ENCODE results near the gene YPEL1. TPM values are rescaled to one million over a fixed set of nuclear protein-coding genes. Genes with fewer than 3 reads are reported as not detected.

The YPEL1 gene
- total RNA-seq, 2 donors from 2014 or later, result 1.6 to 4.4 TPM

DNA sequence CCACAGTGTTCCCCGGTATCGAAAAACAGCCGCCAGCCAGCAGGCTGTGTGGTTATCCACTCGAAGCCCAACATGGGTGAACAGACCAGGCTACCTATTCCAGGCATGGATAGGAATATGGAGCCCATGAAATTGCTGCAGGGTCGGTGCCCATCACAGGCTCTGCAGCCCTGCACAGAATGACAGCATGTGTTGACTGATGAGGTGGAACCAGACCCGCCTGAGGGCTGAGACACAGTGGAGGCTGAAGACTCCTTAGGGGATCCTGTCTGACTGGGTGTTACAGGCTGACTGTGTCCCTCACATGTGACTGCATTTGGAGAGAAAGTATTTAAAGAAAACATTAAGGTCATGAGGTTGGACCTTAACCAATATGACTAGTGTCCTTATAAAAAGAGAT is 6.2 kb upstream of the YPEL1 start:
- WGBS, 2 donors, result 86% methylated on average over 4 to 6 of the region's 6 CpGs
- Histone ChIP-seq H3K4me3 (no peak overlapping the region), H3K36me3 (replicated peaks in 1 of 2; ENCODE audit: insufficient read depth in 1 of 2, low read depth in 2 of 2) (no peaks in the 10 kb centered on the region), H3K4me1 (no peaks in the 10 kb centered on the region), H3K9me3 (no peaks in the 10 kb centered on the region), H3K27me3 (no peaks in the 10 kb centered on the region), H3K27ac (no peak overlapping the region)
- ATAC-seq (no peak), DNase-seq (no peak)
- intact Hi-C loops (cut with DNase I), result no loop called here
- TF ChIP-seq POLR2A (IDR thresholded peaks at IDR 0.05), result no peak
- TF ChIP-seq, protein P1, sequence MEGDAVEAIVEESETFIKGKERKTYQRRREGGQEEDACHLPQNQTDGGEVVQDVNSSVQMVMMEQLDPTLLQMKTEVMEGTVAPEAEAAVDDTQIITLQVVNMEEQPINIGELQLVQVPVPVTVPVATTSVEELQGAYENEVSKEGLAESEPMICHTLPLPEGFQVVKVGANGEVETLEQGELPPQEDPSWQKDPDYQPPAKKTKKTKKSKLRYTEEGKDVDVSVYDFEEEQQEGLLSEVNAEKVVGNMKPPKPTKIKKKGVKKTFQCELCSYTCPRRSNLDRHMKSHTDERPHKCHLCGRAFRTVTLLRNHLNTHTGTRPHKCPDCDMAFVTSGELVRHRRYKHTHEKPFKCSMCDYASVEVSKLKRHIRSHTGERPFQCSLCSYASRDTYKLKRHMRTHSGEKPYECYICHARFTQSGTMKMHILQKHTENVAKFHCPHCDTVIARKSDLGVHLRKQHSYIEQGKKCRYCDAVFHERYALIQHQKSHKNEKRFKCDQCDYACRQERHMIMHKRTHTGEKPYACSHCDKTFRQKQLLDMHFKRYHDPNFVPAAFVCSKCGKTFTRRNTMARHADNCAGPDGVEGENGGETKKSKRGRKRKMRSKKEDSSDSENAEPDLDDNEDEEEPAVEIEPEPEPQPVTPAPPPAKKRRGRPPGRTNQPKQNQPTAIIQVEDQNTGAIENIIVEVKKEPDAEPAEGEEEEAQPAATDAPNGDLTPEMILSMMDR (IDR thresholded peaks at IDR 0.05), result no peak

DNA sequence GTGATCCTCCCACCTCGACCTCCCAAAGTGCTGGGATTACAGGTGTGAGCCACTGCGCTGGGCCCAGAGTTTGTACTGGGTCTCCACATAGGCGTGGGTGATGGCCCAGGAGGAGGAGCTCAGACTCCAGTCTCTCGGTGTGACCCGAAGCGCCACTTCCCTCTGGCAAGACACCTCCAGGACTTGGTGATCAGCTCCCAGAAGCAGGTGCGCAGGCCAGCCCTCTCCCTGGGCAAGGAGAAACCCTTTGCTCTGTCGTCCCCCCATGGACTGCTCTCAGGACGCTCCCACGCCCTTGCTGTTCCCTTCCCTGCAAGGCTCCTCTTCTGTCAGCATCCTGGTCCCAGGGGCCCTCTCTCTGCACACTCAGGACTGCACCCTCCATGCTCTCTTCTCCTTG is 5.5 kb upstream of the YPEL1 start:
- Histone ChIP-seq H3K27me3 (no peaks in the 10 kb centered on the region), H3K4me1 (peaks cover 3% of the 10 kb centered on the region), H3K9me3 (no peaks in the 10 kb centered on the region), H3K36me3 (replicated peaks in 1 of 2; ENCODE audit: insufficient read depth in 1 of 2, low read depth in 2 of 2) (no peaks in the 10 kb centered on the region), H3K4me3 (no peak overlapping the region), H3K27ac (no peak overlapping the region)
- DNase-seq, result no peak
- no peak for ATAC-seq
- TF ChIP-seq, protein P1 (IDR thresholded peaks at IDR 0.05), result no peak
- no peak for TF ChIP-seq POLR2A (IDR thresholded peaks at IDR 0.05)
- WGBS, 2 donors, result 75 to 80% methylated on average over 8 to 10 of the region's 10 CpGs
- intact Hi-C loops (cut with DNase I), result no loop called here

DNA sequence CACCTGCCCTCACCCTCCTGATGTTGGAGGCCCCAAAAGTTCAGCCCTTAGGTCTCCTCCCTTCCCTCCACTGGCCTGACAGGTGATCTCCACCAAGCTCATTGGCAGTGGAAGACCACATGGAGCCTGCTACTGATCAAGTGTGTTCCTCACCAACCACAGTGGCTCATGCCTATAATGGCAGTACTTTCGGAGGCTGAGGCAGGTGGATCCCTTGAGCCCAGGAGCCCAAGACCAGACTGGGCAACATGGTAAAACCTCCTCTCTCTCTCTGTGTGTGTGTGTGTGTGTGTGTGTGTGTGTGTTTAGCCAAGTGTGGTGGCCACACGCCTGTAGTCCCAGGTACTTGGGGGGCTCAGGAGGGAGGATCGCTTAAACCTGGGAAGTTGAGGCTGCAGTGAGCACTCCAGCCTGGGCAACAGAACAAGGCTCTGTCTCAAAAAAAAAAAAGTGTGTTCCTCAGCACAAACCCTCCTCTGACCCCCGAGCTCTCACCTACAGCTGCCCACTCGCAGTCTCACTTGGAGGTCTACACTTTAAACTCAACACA is 4.3 kb upstream of the YPEL1 start:
- H3K9me3 ChIP-seq, result no peaks in the 10 kb centered on the region
- 79 to 87% methylated on average over 4 to 5 of the region's 5 CpGs for WGBS, 2 donors
- ATAC-seq (no peak), DNase-seq (no peak)
- intact Hi-C loops (cut with DNase I), result no loop called here
- H3K4me1 ChIP-seq, result peaks cover 6% of the 10 kb centered on the region
- TF ChIP-seq POLR2A (IDR thresholded peaks at IDR 0.05), result no peak
- H3K27ac ChIP-seq, result no peak overlapping the region
- H3K27me3 ChIP-seq, result no peaks in the 10 kb centered on the region
- no peaks in the 10 kb centered on the region for H3K36me3 ChIP-seq (replicated peaks in 1 of 2; ENCODE audit: insufficient read depth in 1 of 2, low read depth in 2 of 2)
- H3K4me3 ChIP-seq, result no peak overlapping the region

DNA sequence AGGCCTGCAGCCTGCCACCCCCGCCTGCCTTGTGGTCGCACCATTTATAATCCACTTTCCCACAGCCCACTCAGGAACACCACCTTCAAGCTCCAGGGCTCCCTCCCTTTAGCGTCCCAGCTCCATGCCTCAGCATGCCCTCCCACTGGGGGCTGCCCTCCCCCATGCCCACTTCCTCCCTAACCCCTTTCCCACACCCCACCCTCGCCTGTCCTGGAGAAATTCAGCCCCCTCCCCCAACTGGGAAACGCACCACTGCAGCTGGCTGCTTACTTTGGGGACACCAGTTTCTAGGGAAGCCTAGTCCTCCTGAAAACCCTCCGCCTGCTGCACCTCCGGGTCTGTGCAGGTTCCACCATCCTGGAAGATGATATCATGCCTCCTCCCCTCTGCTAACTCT is 3.4 kb upstream of the YPEL1 start:
- Histone ChIP-seq H3K36me3 (replicated peaks in 1 of 2; ENCODE audit: insufficient read depth in 1 of 2, low read depth in 2 of 2) (no peaks in the 10 kb centered on the region), H3K27ac (no peak overlapping the region), H3K4me1 (peaks cover 12% of the 10 kb centered on the region), H3K9me3 (no peaks in the 10 kb centered on the region), H3K4me3 (no peak overlapping the region), H3K27me3 (no peaks in the 10 kb centered on the region)
- no peak for DNase-seq
- intact Hi-C loops (cut with DNase I), result no loop called here
- no peak for ATAC-seq
- 53 to 57% methylated on average over 5 to 7 of the region's 7 CpGs for WGBS, 2 donors
- TF ChIP-seq, protein P1 (IDR thresholded peaks at IDR 0.05), result no peak
- TF ChIP-seq POLR2A (IDR thresholded peaks at IDR 0.05), result no peak

DNA sequence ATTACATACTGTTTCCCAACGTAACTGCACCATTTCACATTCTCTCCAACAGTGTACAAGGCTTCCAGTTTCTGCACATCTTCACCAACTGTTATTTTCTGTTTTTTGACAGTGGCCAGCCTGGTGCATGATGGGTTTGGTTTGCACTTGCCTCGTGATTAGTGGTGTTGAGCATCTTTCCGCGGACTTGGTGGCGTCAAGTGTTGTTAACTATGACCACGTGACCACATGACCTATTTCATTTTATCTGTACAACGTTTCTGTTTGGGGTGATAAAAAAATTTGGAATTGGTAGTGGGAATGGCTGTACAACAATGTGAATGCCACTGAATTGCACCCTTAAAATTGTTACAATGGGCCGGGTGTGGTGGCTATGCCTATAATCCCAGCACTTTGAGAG is 2.5 kb upstream of the YPEL1 start:
- H3K4me3 ChIP-seq, result no peak overlapping the region
- no peak overlapping the region for H3K27ac ChIP-seq
- 72 to 76% methylated on average over 8 of the region's 8 CpGs for WGBS, 2 donors
- no peak for ATAC-seq
- peaks cover 12% of the 10 kb centered on the region for H3K4me1 ChIP-seq
- H3K27me3 ChIP-seq, result no peaks in the 10 kb centered on the region
- no peak for TF ChIP-seq POLR2A (IDR thresholded peaks at IDR 0.05)
- TF ChIP-seq, protein P1 (IDR thresholded peaks at IDR 0.05), result no peak
- no peaks in the 10 kb centered on the region for H3K36me3 ChIP-seq (replicated peaks in 1 of 2; ENCODE audit: insufficient read depth in 1 of 2, low read depth in 2 of 2)
- intact Hi-C loops (cut with DNase I), result no loop called here
- no peaks in the 10 kb centered on the region for H3K9me3 ChIP-seq
- no peak for DNase-seq

All from body of pancreas (tissue), 4 donors.